Measurements from ENCODE around the gene TGM2.

Gene TGM2

DNA sequence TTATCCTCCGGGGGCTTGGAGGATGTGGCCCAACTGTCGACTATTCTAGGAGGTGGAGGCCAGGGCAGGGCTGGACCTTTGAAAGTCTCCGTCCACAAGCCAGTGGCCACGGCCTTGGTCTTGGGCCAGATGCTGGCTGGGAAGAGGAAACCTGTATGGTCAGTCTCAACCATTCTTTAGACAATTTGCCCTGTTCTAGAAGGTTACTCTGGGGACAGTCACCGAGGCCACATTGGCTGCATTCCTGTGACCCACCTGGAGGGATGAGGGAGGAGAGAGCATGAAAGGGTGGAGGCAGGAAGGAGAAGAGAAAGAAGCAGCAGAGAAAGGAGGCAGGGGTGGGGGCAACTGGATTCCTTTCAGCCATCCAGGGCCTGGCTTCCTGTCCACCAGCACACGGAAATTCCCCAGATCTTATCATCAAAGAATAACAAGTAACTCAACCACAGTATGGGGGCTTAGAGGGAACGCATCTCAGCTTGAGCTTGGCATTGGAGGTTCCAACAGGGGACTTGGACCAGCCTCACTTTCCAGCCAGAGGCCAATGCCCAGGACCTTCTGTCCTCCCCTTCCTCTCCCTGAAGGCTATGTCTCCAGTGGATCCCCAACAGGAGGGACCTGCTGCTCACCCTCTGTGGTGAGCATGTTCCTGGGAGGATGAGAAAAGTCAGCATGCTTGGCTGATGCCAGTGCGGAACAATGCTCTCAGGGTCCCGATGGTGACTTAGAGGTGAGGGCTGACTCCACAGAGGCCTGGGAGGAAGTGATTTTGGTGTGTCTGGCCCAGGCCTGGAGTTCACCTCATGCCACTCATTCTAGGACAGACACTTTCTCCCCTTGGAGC lies 30.4 kb downstream of the TGM2 start:
- no peak for DNase-seq (ENCODE audit: extremely low read depth, low read depth)
- TF ChIP-seq, protein P1, sequence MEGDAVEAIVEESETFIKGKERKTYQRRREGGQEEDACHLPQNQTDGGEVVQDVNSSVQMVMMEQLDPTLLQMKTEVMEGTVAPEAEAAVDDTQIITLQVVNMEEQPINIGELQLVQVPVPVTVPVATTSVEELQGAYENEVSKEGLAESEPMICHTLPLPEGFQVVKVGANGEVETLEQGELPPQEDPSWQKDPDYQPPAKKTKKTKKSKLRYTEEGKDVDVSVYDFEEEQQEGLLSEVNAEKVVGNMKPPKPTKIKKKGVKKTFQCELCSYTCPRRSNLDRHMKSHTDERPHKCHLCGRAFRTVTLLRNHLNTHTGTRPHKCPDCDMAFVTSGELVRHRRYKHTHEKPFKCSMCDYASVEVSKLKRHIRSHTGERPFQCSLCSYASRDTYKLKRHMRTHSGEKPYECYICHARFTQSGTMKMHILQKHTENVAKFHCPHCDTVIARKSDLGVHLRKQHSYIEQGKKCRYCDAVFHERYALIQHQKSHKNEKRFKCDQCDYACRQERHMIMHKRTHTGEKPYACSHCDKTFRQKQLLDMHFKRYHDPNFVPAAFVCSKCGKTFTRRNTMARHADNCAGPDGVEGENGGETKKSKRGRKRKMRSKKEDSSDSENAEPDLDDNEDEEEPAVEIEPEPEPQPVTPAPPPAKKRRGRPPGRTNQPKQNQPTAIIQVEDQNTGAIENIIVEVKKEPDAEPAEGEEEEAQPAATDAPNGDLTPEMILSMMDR (IDR thresholded peaks at IDR 0.05; ENCODE audit: low read depth, low read length): no peak

DNA sequence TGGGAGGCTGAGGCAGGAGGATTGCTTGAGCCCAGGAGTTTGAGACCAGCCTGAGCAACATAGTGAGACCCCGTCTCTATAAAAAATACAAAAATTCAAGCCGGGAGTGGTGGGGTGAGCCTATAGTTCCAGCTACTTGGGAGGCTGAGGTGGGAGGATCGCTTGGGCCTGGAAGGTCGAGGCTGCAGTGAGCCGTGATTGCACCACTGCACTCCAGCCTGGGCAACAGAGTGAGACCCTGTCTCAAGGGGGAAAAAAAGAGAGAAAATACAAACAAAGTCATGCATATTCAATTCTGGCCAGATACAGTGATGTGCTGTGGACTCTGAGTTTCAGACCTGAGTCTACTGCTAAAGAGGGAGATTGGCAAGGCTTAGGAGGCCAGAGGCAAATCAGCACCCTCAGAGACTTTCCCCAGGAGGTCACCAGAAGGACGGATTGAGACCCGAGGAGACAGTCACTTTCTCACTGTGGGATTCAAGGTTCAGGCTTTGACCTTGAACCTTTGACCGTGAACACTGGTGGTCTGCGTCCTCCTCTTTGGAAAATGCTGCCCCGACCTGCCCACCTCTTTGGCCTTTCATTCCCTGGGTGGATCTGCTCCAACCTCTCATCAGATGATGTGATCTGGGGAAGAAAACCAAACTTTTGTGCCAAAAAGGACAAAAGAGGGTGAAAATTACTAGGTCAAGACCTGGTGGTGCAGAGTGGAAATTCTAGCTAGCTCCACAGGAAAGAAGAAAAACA lies 31.2 kb downstream of the TGM2 start:
- TF ChIP-seq, protein P1 (IDR thresholded peaks at IDR 0.05; ENCODE audit: low read depth, low read length): no peak

DNA sequence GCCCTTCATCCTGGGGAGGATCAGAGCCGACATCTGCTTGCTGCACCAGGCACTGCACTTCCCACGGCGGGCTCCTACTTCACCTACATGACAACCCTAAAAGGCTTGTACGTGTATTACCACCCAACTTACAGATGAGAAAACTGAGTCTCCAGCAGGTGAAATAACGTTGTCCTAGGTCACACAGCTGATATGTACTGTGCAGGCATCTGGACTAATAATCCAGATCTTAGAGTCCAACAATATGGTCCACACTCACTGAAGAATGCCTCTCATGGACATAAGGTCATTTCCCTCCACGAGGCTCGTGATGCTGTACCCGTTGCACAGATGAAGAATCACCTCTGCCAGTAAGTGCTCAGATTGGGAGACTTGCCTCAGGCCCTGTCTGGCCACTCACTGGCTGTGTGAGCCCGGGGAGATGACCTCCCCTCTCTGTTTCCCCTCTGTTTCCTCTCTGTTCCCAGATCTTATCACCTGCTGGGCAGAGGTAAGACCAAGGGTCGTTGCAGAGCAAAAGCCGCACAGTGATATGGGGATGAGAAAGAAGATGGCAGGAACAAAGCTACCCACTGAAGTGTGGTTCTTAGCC lies 32.1 kb downstream of the TGM2 start:
- TF ChIP-seq, protein P1 (IDR thresholded peaks at IDR 0.05; ENCODE audit: low read depth, low read length): no peak
- DNase-seq (ENCODE audit: extremely low read depth, low read depth): no peak

More for the DNA sequence above, 31.2 kb downstream of the TGM2 start:
- no peak for DNase-seq (ENCODE audit: extremely low read depth, low read depth)

DNA sequence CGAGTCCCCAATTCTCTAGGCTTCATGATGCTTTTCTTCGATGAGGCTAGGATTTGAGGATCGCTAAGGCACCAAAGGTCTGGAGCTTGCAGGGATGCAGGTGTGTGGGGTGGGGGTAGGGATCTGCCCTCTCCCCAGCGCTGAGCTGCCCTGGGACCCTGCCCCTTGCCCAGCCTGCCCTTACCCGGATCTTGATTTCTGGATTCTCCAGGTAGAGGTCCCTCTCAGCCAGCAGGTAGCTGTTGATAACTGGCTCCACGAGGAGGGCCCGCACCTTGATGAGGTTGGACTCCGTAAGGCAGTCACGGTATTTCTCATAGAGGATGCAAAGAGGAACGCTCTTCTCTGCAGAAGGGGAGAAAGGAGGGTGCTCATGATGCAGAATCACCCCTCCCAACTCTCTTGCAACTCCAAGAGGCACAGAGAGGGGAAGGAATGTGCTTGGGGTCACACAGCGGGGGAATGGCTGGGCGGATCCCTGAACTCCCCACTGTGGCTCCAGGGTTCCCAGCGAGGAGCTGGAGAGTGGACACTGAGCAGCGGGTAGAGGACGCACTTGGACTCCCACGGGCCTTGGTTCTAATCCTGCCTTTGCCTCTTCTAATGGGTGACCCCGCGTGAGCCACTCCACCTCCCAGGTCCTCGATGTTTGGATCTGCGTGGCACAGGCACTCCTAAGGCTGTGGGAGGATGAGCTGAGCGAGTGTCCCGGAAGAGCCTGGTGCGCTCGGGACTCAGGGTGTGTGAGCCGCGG lies 32.7 kb downstream of the TGM2 start:
- TF ChIP-seq, protein P1 (IDR thresholded peaks at IDR 0.05; ENCODE audit: low read depth, low read length): no peak
- no peak for DNase-seq (ENCODE audit: extremely low read depth, low read depth)

DNA sequence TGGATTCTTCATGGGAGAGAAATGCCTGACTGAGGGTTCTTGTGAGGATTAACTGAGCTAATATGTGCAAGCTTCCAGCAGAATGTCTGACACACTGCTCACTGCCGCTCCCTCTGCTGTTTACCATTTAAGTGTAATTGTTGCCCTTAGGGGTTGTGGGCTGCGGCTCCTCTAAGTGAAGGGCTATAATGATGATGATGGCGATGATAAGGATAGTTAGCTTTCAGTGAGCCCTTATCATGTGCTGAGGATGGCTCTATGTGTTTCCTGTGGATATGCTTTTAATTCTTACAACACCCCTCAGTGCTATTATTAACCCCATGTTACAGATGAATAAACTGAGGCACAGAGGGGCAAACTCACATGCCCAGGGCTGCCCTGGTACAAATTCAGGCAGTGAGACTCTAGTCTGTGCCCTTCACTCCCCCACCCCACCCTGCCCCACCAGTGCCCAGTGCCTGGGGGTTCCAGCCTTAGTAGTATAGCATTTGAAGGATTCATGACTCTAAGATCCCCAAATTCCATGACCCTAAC lies 33.4 kb downstream of the TGM2 start:
- TF ChIP-seq, protein P1 (IDR thresholded peaks at IDR 0.05; ENCODE audit: low read depth, low read length): no peak
- no peak for DNase-seq (ENCODE audit: extremely low read depth, low read depth)

DNA sequence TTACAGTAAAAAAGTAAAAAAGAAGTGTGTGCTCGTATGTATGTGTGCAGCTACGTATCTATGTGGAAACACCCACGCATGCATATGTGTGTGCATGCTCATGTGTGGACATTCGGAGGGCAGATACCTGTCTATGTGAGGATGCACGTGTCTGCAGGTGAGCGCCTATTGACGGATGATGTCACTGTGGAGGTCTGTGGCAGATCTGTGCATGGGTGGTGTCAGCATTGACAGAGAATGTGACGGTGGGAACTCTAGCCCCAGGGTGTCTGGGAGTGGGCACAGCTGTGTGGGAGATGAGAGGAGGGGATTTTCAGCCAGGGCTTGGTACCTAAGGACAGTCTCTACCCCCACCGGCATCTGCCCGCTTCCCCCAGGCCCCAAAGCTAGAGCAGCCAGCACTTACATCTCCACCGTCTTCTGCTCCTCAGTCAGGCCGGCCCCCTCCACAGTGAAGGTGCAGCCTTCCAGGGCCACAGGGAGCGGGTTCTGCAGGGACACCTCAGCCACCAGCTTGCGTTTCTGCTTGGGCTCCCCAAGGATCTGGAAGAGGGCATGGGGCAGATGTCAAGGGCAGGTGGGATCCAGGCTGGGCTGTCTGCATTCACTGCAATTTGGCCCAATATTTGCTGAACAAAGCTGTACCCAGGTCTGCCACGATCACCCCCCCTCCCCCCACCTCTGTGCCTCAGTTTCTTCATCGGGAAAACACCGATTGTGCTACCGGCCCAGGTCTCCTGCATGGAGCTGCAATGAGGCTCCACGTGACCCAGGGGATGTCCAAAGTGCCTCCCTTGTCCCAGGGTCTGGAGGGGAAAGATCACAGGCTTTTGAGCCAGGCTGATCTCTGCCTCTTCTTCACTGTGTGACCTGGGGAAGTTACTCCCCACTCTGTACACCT lies 34.1 kb downstream of the TGM2 start:
- TF ChIP-seq, protein P1 (IDR thresholded peaks at IDR 0.05; ENCODE audit: low read depth, low read length): no peak
- DNase-seq (ENCODE audit: extremely low read depth, low read depth): no peak

Data from AG09319 (cell line).